SHP77 treated with DMSO at 0.1 percent for 48 hours (cell line): Measurements from ENCODE around the gene CDK5RAP2.
"Not testable (repeated sequence)": the region's sequence is repeated elsewhere in the genome, so short reads cannot be mapped to it uniquely, and the experiment has no call there.

Experiments
- DNase-seq: peaks from one replicate; lab custom pipeline; 2025; lab: John Stamatoyannopoulos, UW

The CDK5RAP2 gene

GRCh38 chr9:120544441-120544840, 35.5 kb downstream of the CDK5RAP2 start:
- DNase-seq: no peak

- DNase-seq: no peak
Observed at GRCh38 chr9:120542701-120543490, 37.1 kb downstream of the CDK5RAP2 start.

GRCh38 chr9:120541921-120542320, 38.0 kb downstream of the CDK5RAP2 start:
- no peak for DNase-seq

- DNase-seq: no peak
Observed at GRCh38 chr9:120539951-120540350, 40.0 kb downstream of the CDK5RAP2 start.

GRCh38 chr9:120538339-120538738, 41.6 kb downstream of the CDK5RAP2 start:
- no peak for DNase-seq

GRCh38 chr9:120536949-120537640, 42.9 kb downstream of the CDK5RAP2 start:
- no peak for DNase-seq

- no peak for DNase-seq
Observed at GRCh38 chr9:120536094-120536493, 43.9 kb downstream of the CDK5RAP2 start.

- DNase-seq: no peak
Observed at GRCh38 chr9:120534266-120534665, 45.7 kb downstream of the CDK5RAP2 start.

GRCh38 chr9:120532891-120533290, 47.1 kb downstream of the CDK5RAP2 start:
- no peak for DNase-seq

- DNase-seq: no peak
Observed at GRCh38 chr9:120532475-120532874, 47.5 kb downstream of the CDK5RAP2 start.

GRCh38 chr9:120531683-120532300, 48.2 kb downstream of the CDK5RAP2 start:
- DNase-seq: no peak

GRCh38 chr9:120530220-120530832, 49.6 kb downstream of the CDK5RAP2 start:
- DNase-seq: not testable (repeated sequence)

GRCh38 chr9:120528829-120529228, 51.1 kb downstream of the CDK5RAP2 start:
- no peak for DNase-seq

- DNase-seq: no peak
Observed at GRCh38 chr9:120528327-120528726, 51.6 kb downstream of the CDK5RAP2 start.

GRCh38 chr9:120526534-120526933, 53.4 kb downstream of the CDK5RAP2 start:
- DNase-seq: no peak

GRCh38 chr9:120524863-120525262, 55.1 kb downstream of the CDK5RAP2 start:
- no peak for DNase-seq

- no peak for DNase-seq
Observed at GRCh38 chr9:120524038-120524437, 55.9 kb downstream of the CDK5RAP2 start.

- no peak for DNase-seq
Observed at GRCh38 chr9:120522558-120522957, 57.4 kb downstream of the CDK5RAP2 start.

- no peak for DNase-seq
Observed at GRCh38 chr9:120522032-120522431, 57.9 kb downstream of the CDK5RAP2 start.

- no peak for DNase-seq
Observed at GRCh38 chr9:120521101-120521500, 58.9 kb downstream of the CDK5RAP2 start.

GRCh38 chr9:120515996-120516395, 64.0 kb downstream of the CDK5RAP2 start:
- not testable (repeated sequence) for DNase-seq

- DNase-seq: not testable (repeated sequence)
Observed at GRCh38 chr9:120515481-120515880, 64.5 kb downstream of the CDK5RAP2 start.

GRCh38 chr9:120514405-120514804, 65.6 kb downstream of the CDK5RAP2 start:
- no peak for DNase-seq
